ENCODE results near the gene APOA4. TPM values are rescaled to one million over a fixed set of nuclear protein-coding genes. Genes with fewer than 3 reads are reported as not detected.
A peak's percentile ranks its signal among the peaks of the same experiment; 100 is the strongest.
"Not testable (repeated sequence)": the region's sequence is repeated elsewhere in the genome, so short reads cannot be mapped to it uniquely, and the experiment has no call there.

Gene APOA4
- total RNA-seq, 1 experiment from 2014 or later, result 3.3 TPM

- peak overlapping the region; percentile 5 for H3K4me3 Mint-ChIP-seq (ENCODE audit: unreplicated experiment)
- no TSS peak for BruUV-seq (replicated peaks)
- H3K4me1 Mint-ChIP-seq (ENCODE audit: low read depth, unreplicated experiment), result peaks cover 64% of the 10 kb centered on the region
- H3K9me3 ChIP-seq, result peaks cover 7% of the 10 kb centered on the region
- CTCF ChIA-PET, result interaction anchor here (0.6 to 3.8 kb wide), 16 partner anchors 8 to 103 kb away, joined by 3 to 50 read pairs (median 4); partner anchors contain the start of genes APOA4, APOA5, BUD13 and ZPR1
- POLR2A ChIA-PET, result interaction anchor here (0.6 to 2.9 kb wide), 4 partner anchors 27 to 271 kb away, joined by 3 to 24 read pairs (median 12); partner anchors contain the start of genes APOA5 and ZPR1
- H3K36me3 ChIP-seq (ENCODE audit: control insufficient read depth, insufficient read depth, low read length), result peaks cover 5% of the 10 kb centered on the region; the same call in 1 of the 2 replicates
- intact Hi-C loops (cut with micrococcal nuclease; ENCODE audit: unreplicated experiment), result loop anchor here (5.0 kb wide), 1 partner anchor 103 kb away; no protein-coding TSS in a partner anchor
- no peak overlapping the region for H3K4me3 ChIP-seq (ENCODE audit: low read depth, low read length)
- H3K4me1 ChIP-seq, result peaks cover 84% of the 10 kb centered on the region
- peaks cover 10% of the 10 kb centered on the region for H3K9me3 Mint-ChIP-seq (ENCODE audit: unreplicated experiment)
- TF ChIP-seq CTCF (IDR thresholded peaks at IDR 0.05; ENCODE audit: insufficient read depth in 1 of 2, low read depth in 1 of 2, low read length in 1 of 2, severe bottlenecking in 1 of 2, unreplicated experiment in 1 of 2), result no peak
- peaks cover 44% of the 10 kb centered on the region for H3K36me3 Mint-ChIP-seq (ENCODE audit: insufficient read depth, unreplicated experiment)
- H3K27me3 ChIP-seq (replicated peaks; ENCODE audit: control insufficient read depth, insufficient read depth, low read length), result no peaks in the 10 kb centered on the region
- H3K27ac Mint-ChIP-seq (ENCODE audit: unreplicated experiment), result peak overlapping the region; percentile 58
- DNase-seq, result no peak
- no peaks in the 10 kb centered on the region for H3K27me3 Mint-ChIP-seq (ENCODE audit: insufficient read depth, unreplicated experiment)
Measured at GRCh38 chr11:116835042-116835772, 12.1 kb upstream of the APOA4 start.

- CTCF ChIA-PET, result interaction anchor here (0.7 to 3.8 kb wide), 4 partner anchors 12 to 76 kb away, joined by 3 to 50 read pairs (median 6); partner anchors contain the start of genes APOA4 and APOA5
- H3K4me3 ChIP-seq (ENCODE audit: low read depth, low read length); H3K27me3 ChIP-seq (replicated peaks; ENCODE audit: control insufficient read depth, insufficient read depth, low read length); H3K9me3 ChIP-seq; BruUV-seq (replicated peaks); H3K36me3 ChIP-seq (ENCODE audit: control insufficient read depth, insufficient read depth, low read length); H3K9me3 Mint-ChIP-seq (ENCODE audit: unreplicated experiment); DNase-seq; H3K27me3 Mint-ChIP-seq (ENCODE audit: insufficient read depth, unreplicated experiment): not testable (repeated sequence)
- Mint-ChIP-seq H3K4me3 (ENCODE audit: unreplicated experiment) (peak overlapping the region; percentile 5), H3K36me3 (ENCODE audit: insufficient read depth, unreplicated experiment) (peaks cover 44% of the 10 kb centered on the region), H3K4me1 (ENCODE audit: low read depth, unreplicated experiment) (peaks cover 62% of the 10 kb centered on the region), H3K27ac (ENCODE audit: unreplicated experiment) (peak overlapping the region; percentile 58)
- H3K4me1 ChIP-seq, result peaks cover 84% of the 10 kb centered on the region
- intact Hi-C loops (cut with micrococcal nuclease; ENCODE audit: unreplicated experiment), result loop anchor here (5.0 kb wide), 1 partner anchor 102 kb away; no protein-coding TSS in a partner anchor
- POLR2A ChIA-PET, result interaction anchor here (0.5 to 1.1 kb wide), 2 partner anchors 18 to 26 kb away, joined by 3 read pairs; no protein-coding TSS in a partner anchor
Measured at GRCh38 chr11:116834535-116835041, 11.5 kb upstream of the APOA4 start.

- CTCF ChIA-PET, result interaction anchor here (0.7 to 1.1 kb wide), 3 partner anchors 23 to 76 kb away, joined by 3 to 8 read pairs (median 3); no protein-coding TSS in a partner anchor
Measured at GRCh38 chr11:116833816-116834534, 10.9 kb upstream of the APOA4 start.

More at GRCh38 chr11:116833816-116834534, 10.9 kb upstream of the APOA4 start:
- Mint-ChIP-seq H3K27me3 (ENCODE audit: insufficient read depth, unreplicated experiment) (no peaks in the 10 kb centered on the region), H3K4me3 (ENCODE audit: unreplicated experiment) (no peak overlapping the region), H3K9me3 (ENCODE audit: unreplicated experiment) (peaks cover 10% of the 10 kb centered on the region), H3K27ac (ENCODE audit: unreplicated experiment) (peak overlapping the region; percentile 93), H3K4me1 (ENCODE audit: low read depth, unreplicated experiment) (peaks cover 59% of the 10 kb centered on the region), H3K36me3 (ENCODE audit: insufficient read depth, unreplicated experiment) (peaks cover 44% of the 10 kb centered on the region)
- H3K9me3 ChIP-seq, result peaks cover 7% of the 10 kb centered on the region
- H3K36me3 ChIP-seq (ENCODE audit: control insufficient read depth, insufficient read depth, low read length), result peaks cover 5% of the 10 kb centered on the region; the same call in 1 of the 2 replicates
- no TSS peak for BruUV-seq (replicated peaks)
- POLR2A ChIA-PET, result interaction anchor here (0.5 to 1.1 kb wide), 2 partner anchors 17 to 26 kb away, joined by 3 read pairs; no protein-coding TSS in a partner anchor
- intact Hi-C loops (cut with micrococcal nuclease; ENCODE audit: unreplicated experiment), result no loop called here
- no peak overlapping the region for H3K4me3 ChIP-seq (ENCODE audit: low read depth, low read length)
- no peak for DNase-seq
- H3K4me1 ChIP-seq, result peaks cover 83% of the 10 kb centered on the region
- H3K27me3 ChIP-seq (replicated peaks; ENCODE audit: control insufficient read depth, insufficient read depth, low read length), result no peaks in the 10 kb centered on the region
- TF ChIP-seq CTCF (IDR thresholded peaks at IDR 0.05; ENCODE audit: insufficient read depth in 1 of 2, low read depth in 1 of 2, low read length in 1 of 2, severe bottlenecking in 1 of 2, unreplicated experiment in 1 of 2), result no peak

Data from Caco-2 (cell line).